ENCODE measurements around the gene MAG. TPM values are rescaled to one million over a fixed set of nuclear protein-coding genes. Genes with fewer than 3 reads are reported as not detected.

The MAG gene
- total RNA-seq, 1 experiment from 2014 or later: not detected

DNA sequence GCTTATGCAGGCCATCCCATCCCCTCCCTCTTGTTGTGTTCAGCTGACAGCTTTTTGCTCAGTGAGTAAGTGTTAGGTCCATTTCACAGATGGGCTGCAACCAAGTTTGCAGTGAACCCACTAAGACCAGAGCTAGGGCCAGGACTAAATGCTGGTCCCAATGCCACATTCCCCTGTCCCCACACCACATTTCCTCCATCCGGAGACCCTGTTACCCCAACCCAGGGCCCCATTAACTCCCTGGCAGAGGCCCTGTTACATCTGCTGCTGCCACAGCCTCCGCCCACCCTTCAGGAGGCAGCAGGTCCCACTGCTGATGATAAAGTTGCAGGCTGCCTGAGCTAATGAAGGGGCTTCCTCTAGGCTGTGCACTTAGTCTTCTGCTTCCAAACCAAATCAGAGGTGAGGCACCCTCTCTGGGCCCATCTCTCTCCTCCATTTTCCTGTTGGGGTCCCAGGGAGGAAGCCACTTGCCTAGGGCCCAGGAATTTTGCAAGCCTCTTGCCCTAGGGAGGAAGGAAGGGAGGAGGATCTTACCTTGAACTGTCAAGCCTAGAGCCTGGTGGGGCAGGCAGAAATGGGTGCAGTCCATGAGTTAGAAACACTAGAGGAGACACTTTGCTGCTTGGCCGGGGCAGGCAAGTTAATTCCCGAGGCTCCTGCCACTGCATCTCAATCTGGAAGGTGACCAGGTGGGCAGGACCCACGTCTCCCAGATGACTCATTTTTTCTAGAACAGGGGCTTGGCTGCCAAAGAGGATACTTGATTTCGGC is 26.6 kb upstream of the MAG start:
- DNase-seq (ENCODE audit: low read depth): peak; percentile 28

DNA sequence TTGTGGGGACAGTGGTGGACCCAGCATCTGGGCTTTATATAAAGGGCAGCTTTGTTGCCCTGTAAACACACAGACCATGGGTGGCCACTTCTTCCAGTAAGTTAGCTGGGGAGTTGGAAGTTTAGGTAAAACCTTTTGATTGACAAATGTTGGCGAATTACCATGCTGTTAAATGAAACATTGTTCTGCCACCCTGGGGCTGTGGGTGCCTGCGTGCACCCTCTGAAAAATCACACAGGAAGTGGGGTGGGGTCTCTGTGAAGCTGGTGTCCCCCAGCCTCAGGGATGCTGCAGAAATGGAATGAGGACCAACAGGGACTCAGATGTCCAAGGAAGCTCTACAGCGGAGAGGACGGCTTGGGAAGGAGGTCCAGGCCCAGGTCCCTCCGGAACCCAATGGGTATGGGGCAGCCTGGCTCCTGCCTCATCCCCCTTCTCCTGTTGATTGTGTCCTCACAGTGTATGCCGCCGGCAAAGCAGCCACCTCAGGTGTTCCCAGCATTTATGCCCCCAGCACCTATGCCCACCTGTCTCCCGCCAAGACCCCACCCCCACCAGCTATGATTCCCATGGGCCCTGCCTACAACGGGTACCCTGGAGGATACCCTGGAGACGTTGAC is 26.0 kb upstream of the MAG start:
- DNase-seq (ENCODE audit: low read depth): no peak

DNA sequence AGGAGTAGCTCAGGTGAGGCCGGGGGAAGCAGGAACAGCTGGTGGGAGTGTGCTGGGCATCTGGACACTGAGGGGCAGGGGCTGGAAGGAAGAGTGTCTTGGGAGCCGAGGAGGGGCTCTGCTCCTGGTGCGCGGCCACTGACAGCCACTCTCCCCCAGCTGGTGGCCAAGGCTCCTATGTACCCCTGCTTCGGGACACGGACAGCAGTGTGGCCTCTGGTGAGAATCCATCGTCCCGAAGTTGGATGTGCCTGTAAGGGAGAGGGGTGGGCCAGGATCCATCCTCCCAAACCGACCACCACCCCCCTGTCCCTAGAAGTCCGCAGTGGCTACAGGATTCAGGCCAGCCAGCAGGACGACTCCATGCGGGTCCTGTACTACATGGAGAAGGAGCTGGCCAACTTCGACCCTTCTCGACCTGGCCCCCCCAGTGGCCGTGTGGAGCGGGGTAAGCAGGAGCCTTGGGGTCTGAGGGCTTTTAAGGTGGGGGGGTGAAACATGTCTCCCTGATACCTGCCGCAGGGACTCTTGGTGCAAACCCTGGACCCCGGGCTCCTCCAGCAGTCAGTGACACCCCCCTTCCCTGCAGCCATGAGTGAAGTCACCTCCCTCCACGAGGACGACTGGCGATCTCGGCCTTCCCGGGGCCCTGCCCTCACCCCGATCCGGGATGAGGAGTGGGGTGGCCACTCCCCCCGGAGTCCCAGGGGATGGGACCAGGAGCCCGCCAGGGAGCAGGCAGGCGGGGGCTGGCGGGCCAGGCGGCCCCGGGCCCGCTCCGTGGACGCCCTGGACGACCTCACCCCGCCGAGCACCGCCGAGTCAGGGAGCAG is 25.2 kb upstream of the MAG start:
- DNase-seq (ENCODE audit: low read depth): peak; percentile 16

DNA sequence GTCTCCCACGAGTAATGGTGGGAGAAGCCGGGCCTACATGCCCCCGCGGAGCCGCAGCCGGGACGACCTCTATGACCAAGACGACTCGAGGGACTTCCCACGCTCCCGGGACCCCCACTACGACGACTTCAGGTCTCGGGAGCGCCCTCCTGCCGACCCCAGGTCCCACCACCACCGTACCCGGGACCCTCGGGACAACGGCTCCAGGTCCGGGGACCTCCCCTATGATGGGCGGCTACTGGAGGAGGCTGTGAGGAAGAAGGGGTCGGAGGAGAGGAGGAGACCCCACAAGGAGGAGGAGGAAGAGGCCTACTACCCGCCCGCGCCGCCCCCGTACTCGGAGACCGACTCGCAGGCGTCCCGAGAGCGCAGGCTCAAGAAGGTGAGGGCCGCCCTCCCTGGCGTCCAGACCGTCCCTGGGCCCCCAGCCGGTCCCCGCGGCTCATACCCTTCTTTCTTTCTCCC is 24.6 kb upstream of the MAG start:
- DNase-seq (ENCODE audit: low read depth): peak; percentile 34

DNA sequence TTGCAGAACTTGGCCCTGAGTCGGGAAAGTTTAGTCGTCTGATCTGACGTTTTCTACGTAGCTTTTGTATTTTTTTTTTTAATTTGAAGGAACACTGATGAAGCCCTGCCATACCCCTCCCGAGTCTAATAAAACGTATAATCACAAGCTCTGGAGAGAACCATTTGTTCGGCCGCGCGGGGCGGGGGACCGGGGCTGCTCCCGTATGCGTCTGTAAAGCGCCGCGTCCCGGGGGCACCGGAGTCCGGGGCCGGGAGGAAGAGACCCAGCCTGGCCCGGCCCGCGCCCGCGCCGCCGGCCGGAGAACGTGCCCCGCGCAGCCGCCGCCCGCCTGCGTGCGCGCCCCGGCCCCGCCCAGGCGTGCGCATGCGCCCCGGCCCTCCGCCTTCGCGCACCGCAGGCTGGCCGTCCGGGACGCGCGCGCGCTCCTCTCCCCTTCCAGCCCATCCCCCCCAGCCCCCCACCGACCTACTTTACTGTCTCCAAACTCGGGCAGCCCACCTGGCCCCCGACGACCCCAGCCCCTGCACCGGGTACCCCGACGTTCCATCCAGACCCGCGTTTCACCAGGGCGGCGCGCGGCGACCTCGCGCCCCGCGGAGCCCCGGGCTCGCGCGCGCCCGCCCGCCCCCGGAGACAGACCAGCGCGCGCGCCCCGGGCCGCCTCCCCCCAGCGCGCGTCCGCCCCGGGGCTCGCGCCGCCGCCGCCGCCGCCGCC is 24.0 kb upstream of the MAG start:
- peak; percentile 75 for DNase-seq (ENCODE audit: low read depth)

DNA sequence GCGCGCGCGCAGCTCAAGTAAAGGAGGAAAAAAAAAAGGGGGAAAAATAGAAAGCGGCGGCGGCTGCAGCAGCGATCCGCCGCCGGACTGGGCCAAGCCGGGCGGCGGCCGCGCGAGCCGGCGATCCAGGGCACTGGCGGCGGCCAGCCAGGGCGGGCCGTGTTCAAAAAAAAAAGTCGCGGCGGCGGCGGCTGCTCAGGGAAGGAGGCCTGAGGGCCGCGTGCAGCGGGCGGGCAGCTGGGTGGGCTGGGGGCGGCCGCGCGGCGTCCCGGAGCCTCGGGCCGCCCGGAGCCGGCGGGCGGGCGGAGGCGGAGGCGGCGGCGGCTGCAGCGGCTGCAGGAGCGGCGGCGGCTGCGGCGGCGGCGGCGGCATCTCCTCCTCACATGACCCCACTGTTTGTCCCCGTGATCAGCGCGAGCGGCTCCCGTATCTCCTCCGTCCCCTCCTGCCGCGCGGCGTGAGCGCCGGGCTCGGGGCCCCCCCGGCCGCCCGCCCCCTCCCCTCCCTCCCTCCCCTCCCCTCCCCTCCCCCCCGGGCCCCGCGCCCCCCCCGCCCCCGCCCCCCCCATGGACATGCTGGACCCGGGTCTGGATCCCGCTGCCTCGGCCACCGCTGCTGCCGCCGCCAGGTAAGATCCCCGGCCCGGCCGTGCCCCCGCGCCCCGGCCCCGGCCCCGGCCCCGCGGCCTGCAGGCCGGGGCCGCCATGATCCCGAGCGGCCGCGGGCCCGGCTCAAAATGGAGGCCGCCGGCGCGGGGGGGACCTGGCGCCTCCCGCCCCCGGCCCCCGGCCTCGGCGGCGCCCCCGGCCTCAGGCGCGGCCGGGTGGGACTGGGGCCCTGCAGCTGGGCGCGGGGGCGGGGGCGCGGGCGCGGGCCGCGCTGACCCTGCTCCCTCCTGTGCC is 23.2 kb upstream of the MAG start, which contains the start of gene USF2:
USF2 (plus strand) TSS at position 427 of the 902 bp plus-strand sequence; CDS start at position 567, 140 bp downstream.
- peak; percentile 75 for DNase-seq (ENCODE audit: low read depth)

DNA sequence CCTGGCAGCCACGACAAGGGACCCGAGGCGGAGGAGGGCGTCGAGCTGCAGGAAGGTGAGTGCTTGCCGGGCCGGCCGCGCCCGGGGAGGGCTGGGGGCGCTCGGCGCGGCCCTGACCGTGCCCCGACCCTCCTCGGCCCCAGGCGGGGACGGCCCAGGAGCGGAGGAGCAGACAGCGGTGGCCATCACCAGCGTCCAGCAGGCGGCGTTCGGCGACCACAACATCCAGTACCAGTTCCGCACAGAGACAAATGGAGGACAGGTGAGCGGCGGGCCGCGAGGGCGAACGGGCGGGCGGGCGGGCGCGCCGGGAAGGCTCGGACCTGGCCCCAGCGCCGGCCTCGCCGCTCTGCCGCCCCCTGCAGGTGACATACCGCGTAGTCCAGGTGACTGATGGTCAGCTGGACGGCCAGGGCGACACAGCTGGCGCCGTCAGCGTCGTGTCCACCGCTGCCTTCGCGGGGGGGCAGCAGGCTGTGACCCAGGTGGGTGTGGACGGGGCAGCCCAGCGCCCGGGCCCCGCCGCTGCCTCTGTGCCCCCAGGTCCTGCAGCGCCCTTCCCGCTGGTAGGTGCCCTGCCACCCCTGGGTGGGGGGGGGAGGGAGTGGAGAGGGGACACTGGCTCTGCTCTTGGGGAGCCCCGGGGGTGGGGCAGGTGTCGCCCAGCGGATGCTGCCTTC is 22.4 kb upstream of the MAG start:
- DNase-seq (ENCODE audit: low read depth): peak; percentile 74

DNA sequence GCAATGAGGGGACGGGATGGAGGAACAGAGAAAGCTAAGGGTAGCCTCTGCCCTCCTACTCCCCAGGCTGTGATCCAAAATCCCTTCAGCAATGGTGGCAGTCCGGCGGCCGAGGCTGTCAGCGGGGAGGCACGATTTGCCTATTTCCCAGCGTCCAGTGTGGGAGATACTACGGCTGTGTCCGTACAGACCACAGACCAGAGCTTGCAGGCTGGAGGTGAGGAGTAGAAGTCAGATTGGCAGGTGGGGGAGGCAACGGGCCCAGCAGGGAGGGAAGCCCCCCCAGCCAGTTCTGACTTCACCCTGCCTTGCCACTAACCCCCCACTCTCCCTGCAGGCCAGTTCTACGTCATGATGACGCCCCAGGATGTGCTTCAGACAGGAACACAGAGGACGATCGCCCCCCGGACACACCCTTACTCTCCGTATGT is 21.6 kb upstream of the MAG start:
- DNase-seq (ENCODE audit: low read depth): no peak

DNA sequence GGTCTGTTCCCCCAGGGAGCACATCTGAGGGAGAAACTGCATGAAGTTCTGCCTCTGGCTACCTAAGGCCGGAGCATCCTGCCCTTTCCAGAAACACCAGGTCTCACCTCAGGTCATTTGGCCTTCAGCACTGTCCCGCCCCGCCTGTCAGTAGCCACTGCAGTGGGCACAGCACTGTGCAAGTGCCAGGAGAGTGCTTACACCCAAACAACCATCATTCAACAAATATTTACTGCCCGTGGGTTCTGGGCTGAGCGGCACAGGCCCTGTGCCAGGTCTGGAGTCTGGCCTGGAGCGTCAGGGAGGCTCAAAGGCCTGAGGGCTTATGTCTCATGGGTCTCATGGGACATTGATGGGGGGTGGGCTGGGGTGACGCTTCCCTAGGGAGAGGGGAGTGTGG is 20.4 kb upstream of the MAG start:
- no peak for DNase-seq (ENCODE audit: low read depth)

DNA sequence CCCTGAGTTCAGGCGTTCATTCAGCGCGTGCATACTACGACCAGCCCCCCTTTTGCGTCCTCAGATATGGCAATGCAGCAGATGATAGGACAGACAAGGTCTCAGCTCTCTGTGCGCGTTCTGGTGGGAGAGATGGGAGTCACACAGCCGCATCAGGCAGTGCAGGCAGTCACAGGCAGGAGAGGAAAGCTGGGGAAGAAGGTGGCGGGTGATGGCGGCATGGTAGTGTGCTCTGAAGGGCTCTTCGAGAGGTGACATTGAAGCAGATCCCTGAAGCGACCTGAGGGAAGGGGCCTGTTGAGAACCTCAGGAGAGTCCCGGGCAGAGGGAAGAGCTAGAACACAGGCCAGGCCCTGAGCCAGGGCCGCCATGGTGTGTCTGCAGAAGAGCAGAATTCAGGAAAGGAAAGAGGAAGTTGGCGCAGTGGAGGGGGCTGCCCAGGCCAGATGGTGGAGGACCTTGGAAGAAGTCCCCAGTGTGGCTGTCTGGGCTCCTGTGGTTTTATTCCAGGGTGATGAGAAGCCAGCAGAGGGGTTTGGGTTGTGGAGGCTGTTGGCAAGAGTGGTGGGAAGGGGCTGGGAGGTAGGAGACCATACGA is 19.7 kb upstream of the MAG start:
- no peak for DNase-seq (ENCODE audit: low read depth)

DNA sequence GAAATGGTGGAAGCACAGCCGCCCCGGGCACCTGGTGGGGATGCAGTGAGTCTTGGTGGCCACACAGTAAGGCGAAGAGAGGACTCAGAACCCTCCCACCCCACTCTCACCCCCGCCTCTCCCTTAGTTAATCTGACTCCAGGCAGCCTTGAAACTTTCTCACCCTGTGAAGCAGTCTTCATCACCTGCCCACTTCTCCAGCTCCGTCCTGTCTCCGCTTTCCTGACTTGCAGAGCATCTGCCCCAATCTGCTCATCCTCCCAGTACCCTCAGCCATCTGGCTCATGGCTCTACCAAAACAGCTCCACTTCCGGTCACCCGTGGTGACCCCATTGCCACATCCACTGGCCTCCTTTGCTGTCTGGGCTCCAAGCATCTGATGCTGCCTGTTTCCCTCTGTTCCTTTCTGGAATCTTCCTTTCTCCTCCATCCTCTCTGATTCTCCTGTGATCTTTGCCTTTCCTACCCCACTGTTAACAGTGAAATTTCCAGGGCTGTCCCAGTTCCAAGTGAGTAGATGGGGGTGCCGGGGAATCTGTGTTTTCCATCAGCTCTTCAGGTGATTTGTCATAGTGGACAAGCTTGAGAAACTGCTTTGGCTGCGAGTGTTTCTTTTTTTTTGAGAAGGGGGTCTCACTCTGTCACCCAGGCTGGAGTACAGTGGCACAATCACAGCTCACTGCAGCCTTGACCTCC is 18.9 kb upstream of the MAG start:
- no peak for DNase-seq (ENCODE audit: low read depth)

DNA sequence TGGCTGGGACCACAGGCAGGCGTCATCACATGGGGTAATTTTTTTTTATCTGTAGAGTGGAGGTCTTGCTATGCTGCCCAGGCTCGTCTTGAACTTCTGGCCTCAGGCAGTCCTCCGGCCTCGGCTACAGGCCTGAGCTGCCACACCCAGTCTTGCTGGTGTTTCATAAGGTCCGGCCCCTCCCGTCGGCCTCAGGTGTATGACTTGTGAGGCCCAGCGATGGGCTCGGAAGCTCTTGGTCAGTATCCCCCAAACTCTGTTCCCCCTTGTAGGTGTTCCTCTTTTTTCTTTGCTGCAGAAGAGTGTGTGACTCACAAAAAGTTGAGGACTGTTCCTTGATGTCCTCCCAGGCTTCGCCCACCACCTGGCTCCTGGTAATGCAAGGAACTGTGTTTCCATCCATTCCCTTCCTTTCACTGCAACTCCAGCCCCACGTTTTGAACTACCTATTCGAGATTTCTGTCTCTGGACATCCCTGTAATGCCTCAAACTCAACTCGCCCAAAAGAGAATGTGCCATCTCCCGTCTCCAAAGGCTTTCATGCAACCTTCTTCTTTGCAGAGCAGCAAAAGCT is 18.2 kb upstream of the MAG start:
- no peak for DNase-seq (ENCODE audit: low read depth)

DNA sequence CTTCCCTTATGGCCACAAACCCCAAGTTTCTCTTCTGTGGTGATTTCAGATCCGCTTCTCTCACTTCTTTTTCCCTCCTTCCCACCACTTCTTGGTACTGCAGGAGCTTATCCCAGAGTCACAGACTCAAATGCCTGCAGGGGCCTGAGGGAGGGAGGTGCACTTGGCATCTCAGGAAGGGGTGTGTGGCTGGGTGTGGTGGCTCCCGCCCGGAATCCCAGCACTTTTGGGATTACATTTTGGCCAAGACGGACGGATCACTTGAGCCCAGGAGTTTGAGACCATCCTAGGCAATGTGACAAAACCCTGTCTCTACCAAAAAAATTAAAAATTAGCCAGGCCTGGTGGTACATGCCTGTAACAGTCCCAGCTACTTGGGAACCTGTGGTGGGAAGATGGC is 17.6 kb upstream of the MAG start:
- DNase-seq (ENCODE audit: low read depth): no peak

DNA sequence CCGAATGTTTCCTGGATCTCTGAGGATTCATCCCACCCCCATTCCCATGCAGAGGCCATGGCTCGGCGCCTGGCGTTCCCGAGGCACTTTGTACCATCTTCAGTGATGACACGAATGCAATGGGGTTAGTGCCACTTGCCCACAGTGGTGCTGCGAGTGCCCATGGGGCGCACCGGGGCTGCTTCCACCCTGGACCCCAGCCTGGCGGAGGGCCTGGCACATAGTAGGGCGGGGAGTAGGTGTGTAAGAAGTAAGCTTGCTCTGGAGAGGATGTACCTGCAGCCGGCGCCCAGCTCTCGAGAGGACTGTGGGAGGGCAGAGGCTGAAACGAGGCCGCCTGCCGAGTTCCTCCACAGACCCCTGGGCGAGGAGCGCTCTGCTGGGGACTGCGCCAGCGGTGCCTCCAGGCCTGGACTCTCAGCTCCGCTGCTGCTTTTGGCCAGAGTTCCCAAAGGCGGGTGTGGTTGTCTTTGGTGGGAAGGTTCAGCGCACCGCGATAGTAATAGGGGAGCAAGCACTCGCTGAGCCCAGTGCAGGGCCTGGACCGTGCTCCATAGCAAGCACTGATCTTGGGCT is 15.2 kb upstream of the MAG start:
- DNase-seq (ENCODE audit: low read depth): no peak

DNA sequence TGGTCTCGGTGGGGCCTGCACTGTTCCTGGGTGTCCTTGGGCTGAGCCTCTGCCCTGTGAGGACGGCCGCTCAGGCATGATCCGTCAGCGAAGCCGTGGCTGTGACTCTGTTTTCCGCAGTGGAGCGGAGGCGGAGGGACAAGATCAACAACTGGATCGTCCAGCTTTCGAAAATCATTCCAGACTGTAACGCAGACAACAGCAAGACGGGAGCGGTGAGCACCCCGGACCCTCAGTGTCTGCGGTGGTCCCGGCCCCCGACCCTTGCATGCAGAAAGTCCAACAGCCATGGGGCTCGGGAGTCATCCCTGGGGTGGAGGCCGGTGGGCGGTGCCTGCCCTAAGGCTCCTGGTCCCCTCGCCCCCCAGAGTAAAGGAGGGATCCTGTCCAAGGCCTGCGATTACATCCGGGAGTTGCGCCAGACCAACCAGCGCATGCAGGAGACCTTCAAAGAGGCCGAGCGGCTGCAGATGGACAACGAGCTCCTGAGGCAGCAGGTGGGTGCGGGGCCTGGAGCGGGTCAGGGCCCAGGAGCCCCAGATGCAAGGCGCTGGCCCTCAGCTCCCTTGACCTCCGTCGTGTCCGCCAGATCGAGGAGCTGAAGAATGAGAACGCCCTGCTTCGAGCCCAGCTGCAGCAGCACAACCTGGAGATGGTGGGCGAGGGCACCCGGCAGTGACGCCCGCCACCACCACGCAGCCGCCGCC is 13.2 kb upstream of the MAG start:
- no peak for DNase-seq (ENCODE audit: low read depth)

DNA sequence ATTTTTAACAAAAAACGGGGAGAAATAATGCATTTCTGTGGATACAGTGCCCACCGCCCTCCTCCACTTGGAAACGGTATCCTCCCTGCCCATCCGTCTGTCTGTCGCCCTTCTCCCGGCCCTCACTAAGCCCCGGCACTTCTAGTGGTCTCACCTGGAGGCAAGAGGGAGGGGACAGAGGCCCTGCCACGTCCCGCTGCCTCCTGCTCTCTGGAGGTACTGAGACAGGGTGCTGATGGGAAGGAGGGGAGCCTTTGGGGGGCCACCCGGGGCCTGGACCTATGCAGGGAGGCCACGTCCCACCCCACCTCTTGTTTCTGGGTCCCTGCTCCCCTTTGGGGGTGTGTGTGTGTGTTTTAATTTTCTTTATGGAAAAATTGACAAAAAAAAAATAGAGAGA is 12.6 kb upstream of the MAG start:
- DNase-seq (ENCODE audit: low read depth): no peak

DNA sequence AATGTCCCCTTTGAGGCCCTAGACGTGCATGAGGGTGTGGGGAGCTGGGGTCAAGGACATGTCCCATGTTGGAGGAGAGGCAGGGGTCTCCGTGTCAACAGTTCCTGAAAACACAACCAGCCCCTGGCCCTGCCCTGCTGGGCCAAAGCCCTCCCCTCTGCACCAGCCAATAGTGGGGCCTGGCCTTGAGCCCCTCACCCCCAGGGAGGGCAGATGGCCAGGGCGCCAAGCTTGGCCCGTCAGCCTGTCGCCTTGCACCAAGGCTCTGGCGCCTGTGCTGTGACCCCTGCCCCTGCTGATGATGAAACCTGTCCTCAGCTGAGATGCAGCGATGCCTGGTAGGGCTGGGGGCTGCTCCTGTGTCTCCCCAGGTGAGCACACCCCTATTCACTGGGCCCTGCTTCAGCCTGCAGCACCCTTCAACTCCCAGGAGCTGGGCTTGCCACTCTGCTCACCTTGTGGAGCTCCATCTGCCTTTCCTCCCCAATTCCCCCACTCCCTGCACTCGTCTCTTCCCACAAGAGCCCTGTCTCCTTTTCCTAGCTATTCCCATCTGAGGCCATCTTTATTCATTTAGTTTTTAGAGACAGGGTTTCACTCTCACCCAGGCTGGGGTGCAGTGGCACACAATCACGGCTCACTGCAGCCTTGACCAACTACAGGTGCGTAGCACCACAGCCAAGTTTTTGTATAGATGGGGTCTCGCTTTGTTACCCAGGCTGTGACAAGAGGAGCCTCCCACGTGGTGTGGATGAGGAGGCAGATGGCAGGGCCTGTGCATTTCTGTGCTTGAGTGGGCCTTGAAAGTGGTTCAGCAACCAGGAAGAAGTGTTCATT is 11.8 kb upstream of the MAG start:
- DNase-seq (ENCODE audit: low read depth): no peak

Data from RPMI7951 (cell line).